Stimulated activated CD4-positive, alpha-beta T cell treated with anti-CD3 and anti-CD28 coated beads, Interleukin-12 subunit alpha, Interleukin-12 subunit beta, amount 100 ng/mL, for 48 hours (primary cell): ENCODE data around the gene SDE2.
"Not testable (repeated sequence)": the region's sequence is repeated elsewhere in the genome, so short reads cannot be mapped to it uniquely, and the experiment has no call there.

Source experiments
- DNase-seq, 3 donors: peaks; one replicate each; pipeline ENCODE4 v3.0.0-alpha.2; 2020; ENCODE audit warnings: low read depth in 2 of 3, low spot score in 1 of 3

Gene SDE2

GRCh38 chr1:225979421-225979820 is 19.7 kb downstream of the SDE2 start:
- DNase-seq: no peak

- no peak for DNase-seq
Observed at GRCh38 chr1:225977937-225978748, 21.0 kb downstream of the SDE2 start.

GRCh38 chr1:225975146-225975545 is 24.0 kb downstream of the SDE2 start:
- DNase-seq: not testable (repeated sequence)

- DNase-seq: no peak
Observed at GRCh38 chr1:225974454-225974853, 24.7 kb downstream of the SDE2 start.

- DNase-seq: no peak
Observed at GRCh38 chr1:225973158-225973557, 26.0 kb downstream of the SDE2 start.

GRCh38 chr1:225972344-225973152 is 26.6 kb downstream of the SDE2 start:
- no peak for DNase-seq

GRCh38 chr1:225970592-225971157 is 28.5 kb downstream of the SDE2 start:
- not testable (repeated sequence) for DNase-seq

- not testable (repeated sequence) for DNase-seq
Observed at GRCh38 chr1:225969751-225970150, 29.4 kb downstream of the SDE2 start.

- DNase-seq: no peak
Observed at GRCh38 chr1:225965231-225965630, 33.9 kb downstream of the SDE2 start.

- DNase-seq: no peak
Observed at GRCh38 chr1:225963735-225964530, 35.2 kb downstream of the SDE2 start.

GRCh38 chr1:225962440-225962975 is 36.6 kb downstream of the SDE2 start:
- peak; percentile 39 to 74 (median 65) for DNase-seq

GRCh38 chr1:225961659-225962439 is 37.3 kb downstream of the SDE2 start:
- no peak for DNase-seq

GRCh38 chr1:225958041-225958440 is 41.1 kb downstream of the SDE2 start:
- DNase-seq: no peak

- no peak for DNase-seq
Observed at GRCh38 chr1:225954753-225955152, 44.4 kb downstream of the SDE2 start.

- DNase-seq: no peak
Observed at GRCh38 chr1:225953315-225953714, 45.8 kb downstream of the SDE2 start.

GRCh38 chr1:225950905-225951497 is 48.1 kb downstream of the SDE2 start:
- no peak for DNase-seq

GRCh38 chr1:225949041-225949440 is 50.1 kb downstream of the SDE2 start:
- no peak for DNase-seq

GRCh38 chr1:225946803-225947202 is 52.3 kb downstream of the SDE2 start:
- DNase-seq: no peak

GRCh38 chr1:225946082-225946620 is 53.0 kb downstream of the SDE2 start:
- no peak for DNase-seq
